GM12865 (cell line): Measurements from ENCODE around the gene DYSF.
A peak's percentile ranks its signal among the peaks of the same experiment; 100 is the strongest.

Experiments used
- DNase-seq: peaks from one replicate; pipeline ENCODE4 v3.0.0; 2010; ENCODE audit warnings: low read depth
- H3K4me3 ChIP-seq: 2 replicates; pipeline ENCODE4 v1.5.1; 2011; ENCODE audit warnings: mild to moderate bottlenecking, low read depth, low read length, control low read depth
- CTCF ChIP-seq: IDR thresholded peaks from 2 replicates; pipeline ENCODE4 v1.5.1; 2011; ENCODE audit warnings: low read length, control low read depth, low read depth, inconsistent platforms; ENCODE audit not compliant: insufficient read depth; ENCODE audit errors: missing control alignments

DYSF gene

GRCh38 chr2:71466301-71467179 lies 13.2 kb downstream of the DYSF start:
- no peak for DNase-seq
- TF ChIP-seq CTCF = no peak
- H3K4me3 ChIP-seq = peak overlapping the region; percentile 57

- DNase-seq = no peak
- peak overlapping the region; percentile 57 for H3K4me3 ChIP-seq
- TF ChIP-seq CTCF = no peak
These were observed 13.9 kb downstream of the DYSF start for GRCh38 chr2:71467180-71467815.

GRCh38 chr2:71468279-71469015 lies 15.1 kb downstream of the DYSF start:
- H3K4me3 ChIP-seq = no peak overlapping the region
- no peak for TF ChIP-seq CTCF
- DNase-seq = no peak

GRCh38 chr2:71469403-71470398 lies 16.3 kb downstream of the DYSF start:
- DNase-seq = no peak
- no peak overlapping the region for H3K4me3 ChIP-seq
- no peak for TF ChIP-seq CTCF

- no peak for TF ChIP-seq CTCF
- DNase-seq = no peak
- H3K4me3 ChIP-seq = no peak overlapping the region
These were observed 17.9 kb downstream of the DYSF start for GRCh38 chr2:71471276-71471675.

GRCh38 chr2:71472019-71472418 lies 18.7 kb downstream of the DYSF start:
- TF ChIP-seq CTCF = no peak
- no peak for DNase-seq
- H3K4me3 ChIP-seq = no peak overlapping the region
